ENCODE results near the gene CLCN6.
A peak's percentile ranks its signal among the peaks of the same experiment; 100 is the strongest.

CLCN6 gene

DNA sequence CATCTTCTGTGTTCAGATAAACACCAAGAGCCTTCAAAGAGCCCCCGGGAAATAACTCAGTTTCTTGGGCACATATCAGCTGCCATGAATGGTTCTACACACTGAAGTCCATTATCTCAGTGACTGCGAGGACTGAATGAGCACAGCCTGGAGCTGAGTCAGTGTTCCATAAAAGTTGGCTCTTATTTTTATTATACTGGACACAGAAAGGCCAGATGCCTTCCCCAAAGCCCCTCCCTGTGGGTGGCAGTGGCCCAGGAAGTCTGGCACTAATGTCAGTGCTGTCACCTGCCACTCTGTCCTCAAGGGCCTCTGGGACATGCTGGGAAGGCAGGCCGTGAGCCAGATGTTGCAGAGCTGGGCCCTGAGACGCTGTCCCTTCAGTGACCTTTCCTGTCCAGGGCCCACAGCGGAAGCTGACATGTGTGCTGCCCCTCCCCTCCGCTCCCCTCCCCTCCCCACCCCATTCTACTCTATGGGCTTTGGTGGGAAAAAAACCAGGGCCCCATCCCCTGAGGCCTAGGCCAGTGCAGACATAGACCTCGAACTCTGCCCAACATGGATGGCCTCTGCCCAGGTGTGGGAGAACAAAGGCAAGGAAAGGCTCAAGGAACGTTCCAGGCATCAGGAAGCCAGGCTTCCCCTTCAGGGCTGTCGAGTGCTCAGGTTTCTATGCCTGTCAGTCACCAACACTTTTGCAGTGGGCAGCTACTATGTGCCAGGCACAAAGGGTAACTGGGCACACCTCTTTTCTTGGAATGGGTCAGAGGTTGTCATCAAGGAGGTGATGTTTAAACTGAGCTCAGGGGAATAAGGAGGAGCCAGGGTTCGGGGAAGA lies 75.1 kb downstream of the CLCN6 start:
- DNase-seq: no peak

DNA sequence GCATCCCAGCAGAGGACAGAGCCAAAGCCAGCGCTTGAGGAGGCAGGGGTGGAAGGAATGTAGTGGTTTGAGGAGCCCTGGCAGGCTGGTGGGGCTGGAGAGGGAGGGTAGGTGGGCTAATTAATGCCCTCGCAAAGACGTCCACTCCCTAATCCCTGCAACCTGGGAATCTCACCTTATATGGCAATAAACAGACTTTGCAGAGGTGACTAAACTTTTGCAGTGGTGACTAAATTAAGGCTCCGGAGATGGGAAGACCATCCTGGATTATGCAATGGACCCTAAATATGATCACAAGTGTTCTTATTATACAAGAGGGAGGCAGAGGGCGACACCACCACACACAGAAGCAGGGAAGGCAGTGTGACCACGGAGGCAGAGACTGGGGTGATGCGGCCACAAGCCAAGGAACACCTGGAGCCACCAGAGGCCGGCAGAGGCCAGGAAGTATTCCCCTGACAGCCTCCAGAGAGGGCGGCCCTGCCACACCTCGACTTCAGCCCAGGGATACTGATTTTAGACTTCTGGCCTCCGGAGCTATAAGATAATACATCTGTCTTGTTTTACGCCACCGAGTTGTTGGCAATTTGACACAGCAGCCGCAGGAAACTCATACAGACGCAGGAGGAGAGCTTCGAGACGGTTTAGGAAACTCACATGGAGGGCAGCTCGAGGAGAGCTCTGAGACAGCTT lies 75.9 kb downstream of the CLCN6 start:
- DNase-seq: no peak

DNA sequence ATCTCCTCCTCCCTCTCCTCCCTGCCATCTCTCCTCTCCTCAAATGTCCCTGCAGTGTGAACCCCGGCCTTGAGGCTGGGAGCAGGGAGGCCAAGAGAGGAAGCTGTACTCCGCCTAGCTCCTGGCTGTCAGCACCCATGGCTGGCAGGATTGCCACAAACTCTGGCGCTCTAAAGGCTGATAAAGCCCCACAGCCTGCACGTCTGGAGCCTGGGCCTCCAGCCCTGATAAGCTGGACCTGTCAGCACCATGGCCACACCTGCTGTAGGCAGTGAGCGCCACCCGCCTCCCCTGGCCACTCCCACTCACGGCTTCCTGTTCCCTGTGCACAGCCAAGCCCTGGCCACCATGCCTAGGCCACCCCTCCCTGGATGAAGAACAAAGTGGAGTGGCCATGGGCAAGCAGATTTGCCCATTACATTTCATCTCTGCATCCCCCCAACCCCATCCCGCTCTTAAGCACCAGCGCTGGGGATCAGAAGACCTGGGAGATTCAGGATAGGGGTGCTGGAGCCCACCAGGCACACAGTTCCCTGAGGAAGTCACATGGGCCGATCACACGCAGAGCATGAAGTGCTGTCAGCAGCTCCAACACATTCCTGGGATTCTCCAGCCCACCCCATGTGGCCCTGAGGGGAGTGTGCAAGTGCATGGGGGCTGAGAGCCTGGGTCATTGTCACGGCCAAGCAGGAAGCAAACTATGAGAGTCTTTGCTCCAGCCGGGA lies 77.0 kb downstream of the CLCN6 start:
- no peak for DNase-seq

DNA sequence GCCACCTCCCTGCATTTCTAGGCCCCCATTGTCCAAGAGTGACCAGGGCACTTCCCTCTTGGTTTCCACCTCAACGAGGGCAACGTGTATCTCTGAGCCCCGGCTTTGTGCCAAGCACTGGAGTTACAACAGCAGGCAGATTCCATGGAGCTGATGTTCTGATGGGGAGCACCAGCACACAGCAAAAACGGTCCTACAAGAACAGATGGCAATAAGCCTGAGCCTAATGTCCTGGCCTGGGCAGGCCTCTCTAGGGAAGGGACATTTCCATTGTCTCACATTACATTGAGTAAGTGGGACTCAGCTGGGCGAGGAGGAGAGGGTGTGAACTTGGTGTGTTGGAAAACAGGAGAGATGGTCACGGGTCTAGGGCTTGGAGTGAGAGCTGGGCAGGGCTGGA lies 79.9 kb downstream of the CLCN6 start:
- peak; percentile 40 for DNase-seq

DNA sequence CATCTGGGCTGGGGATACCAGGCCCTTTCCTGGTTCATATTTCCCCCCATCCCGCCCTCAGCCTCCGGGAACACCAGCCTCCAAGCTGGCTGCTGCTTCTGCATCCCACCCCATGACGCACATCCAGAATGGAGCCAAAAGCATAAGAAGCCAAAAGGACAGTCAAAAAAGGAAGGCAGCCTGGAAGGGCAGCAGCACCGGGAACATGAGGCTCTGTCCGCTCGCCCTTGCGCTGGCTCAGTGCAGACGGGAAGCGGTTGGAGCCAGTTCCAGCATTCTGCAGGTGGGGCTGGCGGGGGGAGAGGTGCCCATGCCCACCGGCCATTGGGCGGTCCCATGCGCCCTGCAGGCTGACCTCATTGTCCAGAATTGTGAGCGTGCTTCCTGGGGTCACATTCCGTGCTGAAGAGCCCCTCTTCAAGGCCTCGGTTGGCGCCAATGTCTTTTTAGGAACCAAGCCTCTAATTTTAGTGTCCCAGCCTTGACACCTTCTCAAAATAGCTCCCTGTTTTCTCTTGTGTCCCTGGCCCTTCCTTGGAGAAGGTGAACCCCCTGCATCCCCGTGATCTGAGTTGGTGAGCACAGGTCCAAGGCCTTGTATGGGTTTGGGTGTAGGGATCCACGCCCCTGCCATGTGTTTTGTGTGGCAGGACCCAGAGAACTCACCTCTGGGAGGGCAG lies 81.1 kb downstream of the CLCN6 start:
- DNase-seq: peak; percentile 29

DNA sequence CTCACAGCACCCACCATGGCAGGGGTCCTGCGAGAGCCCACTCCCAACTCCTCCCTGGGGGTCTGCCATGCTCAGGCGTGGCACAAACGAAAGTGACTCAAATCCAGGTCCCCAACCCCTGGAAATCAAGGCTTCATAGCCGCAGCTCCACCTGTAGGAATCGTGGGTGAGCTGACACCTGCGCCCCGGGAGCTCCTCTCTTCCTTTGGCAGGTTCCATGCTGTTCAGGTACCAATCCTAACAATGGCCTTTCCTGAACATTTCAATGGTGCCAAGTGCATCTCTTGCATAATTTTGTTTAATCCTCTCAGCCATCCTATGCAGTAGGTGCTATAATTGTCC lies 81.6 kb downstream of the CLCN6 start:
- DNase-seq: no peak

DNA sequence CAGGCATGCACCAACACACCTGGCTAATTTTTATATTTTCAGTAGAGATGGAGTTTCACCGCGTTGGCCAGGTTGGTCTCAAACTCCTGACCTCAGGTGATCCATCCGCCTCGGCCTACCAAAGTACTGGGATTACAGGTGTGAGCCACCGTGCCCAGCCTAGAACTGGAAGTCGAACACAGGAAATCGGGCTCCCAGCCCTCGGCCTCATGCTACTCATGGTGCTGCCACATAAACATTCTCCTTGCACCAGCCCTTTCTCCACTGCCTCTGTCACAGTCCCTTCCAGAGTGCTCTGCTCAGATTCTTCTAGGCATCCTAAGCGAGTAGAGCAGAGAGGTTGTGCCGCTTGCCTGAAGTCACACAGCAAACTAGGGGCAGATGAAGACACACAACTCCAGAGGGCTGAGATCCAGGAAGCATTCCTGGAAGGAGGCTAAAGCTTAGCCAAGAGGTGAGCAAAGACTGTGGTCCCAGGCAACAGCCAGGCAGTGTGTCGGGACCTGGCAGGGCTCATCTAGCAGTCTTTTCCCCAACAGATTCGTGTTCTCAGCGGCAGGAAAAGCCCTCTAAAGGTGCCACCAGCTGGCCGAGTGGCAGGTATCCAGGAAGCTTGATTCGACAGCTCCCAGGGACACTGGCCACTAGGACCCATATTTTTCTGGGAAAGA lies 82.3 kb downstream of the CLCN6 start:
- no peak for DNase-seq

DNA sequence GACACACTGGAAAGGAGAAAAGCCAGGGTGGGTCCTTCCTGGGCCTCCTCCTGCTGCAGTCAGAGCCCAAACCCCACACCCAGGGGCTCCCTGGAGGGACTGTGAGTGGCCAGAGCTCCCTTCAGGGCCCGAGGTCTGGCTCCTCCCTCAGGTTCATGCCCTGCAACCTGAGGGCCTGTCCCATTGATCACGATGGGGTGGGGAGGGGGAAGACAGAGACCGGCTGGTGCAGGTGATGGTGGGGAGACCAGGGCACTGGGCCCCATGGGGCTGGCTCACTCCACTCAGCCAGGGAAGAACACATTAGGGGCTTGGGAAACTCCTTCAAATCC lies 82.9 kb downstream of the CLCN6 start:
- no peak for DNase-seq

DNA sequence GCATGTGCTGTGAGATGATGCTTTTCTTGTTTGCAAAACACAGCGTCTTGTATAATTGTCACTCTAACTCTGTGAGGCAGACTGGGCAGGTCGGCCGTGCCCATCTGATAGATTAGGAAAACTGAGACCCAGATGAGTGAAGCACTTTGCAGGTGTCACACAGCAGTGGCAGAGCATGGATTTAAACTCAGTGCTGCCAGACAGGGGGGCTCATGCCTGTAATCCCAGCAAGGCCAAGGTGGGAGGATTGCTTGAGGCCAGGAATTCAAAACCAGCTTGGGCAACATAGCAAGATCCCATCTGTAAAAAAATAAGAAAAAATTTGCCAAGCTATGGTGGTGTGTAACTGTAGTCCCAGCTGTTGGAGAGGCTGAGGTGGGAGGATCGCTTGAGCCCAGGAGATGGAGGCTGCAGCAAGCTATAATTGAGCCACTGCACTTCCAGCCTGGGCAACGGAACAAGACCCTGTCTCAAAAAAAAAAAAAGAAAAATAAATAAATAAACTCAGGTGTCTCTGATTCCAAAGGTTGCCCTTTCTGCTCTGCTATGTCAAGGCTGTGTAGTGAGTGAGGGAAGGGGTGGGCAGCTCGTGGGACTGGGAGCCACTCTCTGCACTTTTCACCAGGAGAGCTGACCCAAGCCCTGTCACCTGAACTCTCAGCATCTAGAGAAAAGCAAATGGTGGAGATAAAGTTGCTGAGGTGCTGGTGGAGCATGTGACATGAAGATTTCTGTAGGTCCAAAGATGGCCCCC lies 85.6 kb downstream of the CLCN6 start:
- no peak for DNase-seq
